Lower lobe of right lung (tissue), 2 donors: ENCODE data around the gene INAFM1. TPM values are rescaled to one million over a fixed set of nuclear protein-coding genes. Genes with fewer than 3 reads are reported as not detected.
"Not testable (repeated sequence)": the region's sequence is repeated elsewhere in the genome, so short reads cannot be mapped to it uniquely, and the experiment has no call there.

Experiments
- ATAC-seq, 2 donors: fragments of 200-7000 bp; cut with Tn5 transposase; one replicate each; pipeline ENCODE4 v1.9.1; 2020 to 2022; ENCODE audit warnings: mild to moderate bottlenecking in 2 of 2, moderate library complexity in 2 of 2
- DNase-seq: peaks from one replicate; pipeline ENCODE4 v3.0.0-alpha.2; 2020
- H3K27ac ChIP-seq: fragments of 200-600 bp; one replicate; pipeline ENCODE4 v1.8.0; 2022
- H3K27me3 ChIP-seq: fragments of 200-600 bp; one replicate; pipeline ENCODE4 v1.8.0; 2022; ENCODE audit warnings: low read depth
- H3K36me3 ChIP-seq: fragments of 200-600 bp; one replicate; pipeline ENCODE4 v1.8.0; 2022; ENCODE audit warnings: mild to moderate bottlenecking
- H3K4me1 ChIP-seq: fragments of 200-600 bp; one replicate; pipeline ENCODE4 v1.8.0; 2022
- H3K4me3 ChIP-seq: fragments of 200-600 bp; one replicate; pipeline ENCODE4 v1.8.0; 2022; ENCODE audit warnings: mild to moderate bottlenecking
- H3K9me3 ChIP-seq: fragments of 200-600 bp; one replicate; pipeline ENCODE4 v1.8.0; 2022
- intact Hi-C: fragments of 100-400 bp; cut with DNase I; formaldehyde crosslinking; loops from one replicate; pipeline ENCODE4 v1.11.0; 2022
- total RNA-seq: library from RNA; stranded (reverse); fragmentation: NEBNext Ultra II Directional; extraction: Animal tissue kit (Norgen Biotek cat#: 25700); gene quantifications from one replicate; pipeline ENCODE4 v1.2.1, GENCODE V29; 2021
- TF ChIP-seq, protein P1 (sequence below): fragments of 200-600 bp; IDR thresholded peaks from one replicate; pipeline ENCODE4 v1.8.0; 2022; ENCODE audit warnings: antibody characterized with exemption, mild to moderate bottlenecking
- donor health status: DM: no; HTN: yes; CAD: no; lungs with severe emphysema.

The INAFM1 gene
- total RNA-seq, 1 donor from 2014 or later: 18.0 TPM

DNA sequence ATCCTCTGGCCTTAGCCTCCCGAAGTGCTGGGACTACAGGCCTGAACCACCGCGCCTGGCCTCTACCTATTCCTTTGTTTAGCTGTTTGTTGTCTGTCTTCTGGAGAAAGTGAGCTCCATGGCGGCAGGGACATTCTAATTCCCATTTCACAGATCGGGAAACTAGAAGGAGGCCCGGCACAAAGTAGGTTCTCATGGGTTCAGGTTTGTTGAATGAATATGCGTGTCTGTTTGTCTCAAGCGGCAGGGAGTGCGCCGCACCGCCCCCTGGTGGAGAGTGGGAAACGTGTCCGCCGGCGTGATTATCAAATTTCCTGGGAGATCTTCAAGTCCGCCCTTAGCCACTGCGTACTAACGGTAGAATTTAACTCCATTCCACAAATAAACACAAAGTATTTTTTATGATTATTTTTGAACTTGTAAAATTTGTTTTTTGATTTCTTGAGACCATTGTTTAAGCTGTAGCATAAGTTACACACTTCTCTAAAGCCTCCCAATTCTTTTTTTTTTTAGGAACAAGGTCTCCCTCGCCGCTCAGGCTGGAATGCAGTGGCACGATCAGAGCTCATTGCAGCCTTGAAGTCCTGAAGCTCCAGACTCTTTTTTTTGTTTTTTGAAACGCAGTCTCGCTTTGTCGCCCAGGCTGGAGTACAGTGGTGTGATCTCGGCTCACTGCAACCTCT is 27.2 kb upstream of the INAFM1 start:
- intact Hi-C loops: no loop called here
- H3K9me3 ChIP-seq: no peaks in the 10 kb centered on the region
- H3K27me3 ChIP-seq: no peaks in the 10 kb centered on the region
- DNase-seq: peak; percentile 87
- H3K4me1 ChIP-seq: peaks cover 30% of the 10 kb centered on the region
- H3K27ac ChIP-seq: no peak overlapping the region
- ATAC-seq: peak; percentile 25 to 53
- TF ChIP-seq, protein P1, sequence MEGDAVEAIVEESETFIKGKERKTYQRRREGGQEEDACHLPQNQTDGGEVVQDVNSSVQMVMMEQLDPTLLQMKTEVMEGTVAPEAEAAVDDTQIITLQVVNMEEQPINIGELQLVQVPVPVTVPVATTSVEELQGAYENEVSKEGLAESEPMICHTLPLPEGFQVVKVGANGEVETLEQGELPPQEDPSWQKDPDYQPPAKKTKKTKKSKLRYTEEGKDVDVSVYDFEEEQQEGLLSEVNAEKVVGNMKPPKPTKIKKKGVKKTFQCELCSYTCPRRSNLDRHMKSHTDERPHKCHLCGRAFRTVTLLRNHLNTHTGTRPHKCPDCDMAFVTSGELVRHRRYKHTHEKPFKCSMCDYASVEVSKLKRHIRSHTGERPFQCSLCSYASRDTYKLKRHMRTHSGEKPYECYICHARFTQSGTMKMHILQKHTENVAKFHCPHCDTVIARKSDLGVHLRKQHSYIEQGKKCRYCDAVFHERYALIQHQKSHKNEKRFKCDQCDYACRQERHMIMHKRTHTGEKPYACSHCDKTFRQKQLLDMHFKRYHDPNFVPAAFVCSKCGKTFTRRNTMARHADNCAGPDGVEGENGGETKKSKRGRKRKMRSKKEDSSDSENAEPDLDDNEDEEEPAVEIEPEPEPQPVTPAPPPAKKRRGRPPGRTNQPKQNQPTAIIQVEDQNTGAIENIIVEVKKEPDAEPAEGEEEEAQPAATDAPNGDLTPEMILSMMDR: peak; percentile 94
- H3K4me3 ChIP-seq: no peak overlapping the region
- no peaks in the 10 kb centered on the region for H3K36me3 ChIP-seq

DNA sequence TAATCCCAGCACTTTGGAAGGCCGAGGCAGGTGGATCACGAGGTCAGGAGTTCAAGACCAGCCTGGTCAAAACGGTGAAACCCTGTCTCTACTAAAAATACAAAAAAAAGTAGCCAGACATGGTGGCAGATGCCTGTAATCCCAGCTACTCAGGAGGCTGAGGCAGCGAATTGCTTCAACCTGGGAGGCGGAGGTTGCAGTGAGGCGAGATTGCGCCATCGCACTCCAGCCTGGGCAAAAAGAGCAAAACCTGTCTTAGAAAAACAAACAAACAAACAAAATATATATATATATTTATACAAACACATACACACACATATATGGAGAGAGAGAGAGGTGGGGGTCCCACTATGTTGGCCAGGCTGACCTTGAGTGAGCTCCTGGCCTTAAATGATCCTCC is 21.7 kb upstream of the INAFM1 start:
- H3K9me3 ChIP-seq, DNase-seq, intact Hi-C loops, H3K4me3 ChIP-seq, ATAC-seq, H3K27ac ChIP-seq, H3K36me3 ChIP-seq, H3K27me3 ChIP-seq: not testable (repeated sequence)
- peaks cover 12% of the 10 kb centered on the region for H3K4me1 ChIP-seq

DNA sequence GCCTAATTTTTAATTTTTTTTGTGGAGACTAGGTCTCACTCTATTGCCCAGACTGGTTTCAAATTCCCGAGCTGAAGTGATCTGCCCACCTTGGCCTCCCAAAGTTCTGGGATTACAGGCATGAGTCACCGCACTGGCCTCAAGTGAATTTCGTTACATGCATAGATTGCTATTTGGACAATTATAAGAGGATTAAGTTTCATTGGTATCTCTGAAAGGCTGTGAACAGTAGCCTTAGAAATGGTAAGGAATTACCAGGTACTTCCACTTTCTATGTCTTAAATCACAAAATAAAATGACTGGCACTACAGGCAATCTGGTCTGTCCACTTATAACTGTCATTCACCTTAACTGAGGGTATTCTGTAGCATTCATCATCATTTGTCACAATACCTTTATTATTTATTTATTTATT is 21.2 kb upstream of the INAFM1 start:
- no peak overlapping the region for H3K27ac ChIP-seq
- TF ChIP-seq, protein P1: no peak
- ATAC-seq: no peak
- H3K36me3 ChIP-seq: peaks cover 3% of the 10 kb centered on the region
- H3K4me3 ChIP-seq: no peak overlapping the region
- no peaks in the 10 kb centered on the region for H3K9me3 ChIP-seq
- H3K4me1 ChIP-seq: peaks cover 16% of the 10 kb centered on the region
- no peaks in the 10 kb centered on the region for H3K27me3 ChIP-seq
- DNase-seq: no peak
- intact Hi-C loops: no loop called here

DNA sequence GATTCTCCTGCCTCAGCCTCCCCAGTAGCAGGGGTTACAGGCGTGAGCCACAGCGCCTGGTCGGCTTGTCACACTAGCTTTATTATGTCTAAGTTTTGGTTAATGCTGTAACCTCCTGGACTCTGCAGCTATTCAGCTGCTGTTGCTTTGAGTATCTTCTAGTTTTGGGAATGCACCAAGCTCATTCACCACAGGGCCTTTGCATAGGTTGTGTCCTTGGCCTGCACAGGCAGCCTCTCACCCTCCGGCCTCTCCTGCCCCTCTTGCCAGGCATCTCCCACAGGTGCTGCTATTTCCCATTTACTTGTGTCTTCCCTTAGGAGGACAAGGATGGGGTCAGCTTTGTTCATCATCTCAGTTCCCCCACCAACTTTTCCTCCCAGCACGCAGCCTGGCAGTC is 20.7 kb upstream of the INAFM1 start:
- DNase-seq: no peak
- TF ChIP-seq, protein P1: no peak
- Histone ChIP-seq H3K27ac (no peak overlapping the region), H3K36me3 (peaks cover 8% of the 10 kb centered on the region), H3K4me3 (no peak overlapping the region), H3K4me1 (peaks cover 21% of the 10 kb centered on the region), H3K27me3 (no peaks in the 10 kb centered on the region), H3K9me3 (no peaks in the 10 kb centered on the region)
- no peak for ATAC-seq
- intact Hi-C loops: no loop called here

DNA sequence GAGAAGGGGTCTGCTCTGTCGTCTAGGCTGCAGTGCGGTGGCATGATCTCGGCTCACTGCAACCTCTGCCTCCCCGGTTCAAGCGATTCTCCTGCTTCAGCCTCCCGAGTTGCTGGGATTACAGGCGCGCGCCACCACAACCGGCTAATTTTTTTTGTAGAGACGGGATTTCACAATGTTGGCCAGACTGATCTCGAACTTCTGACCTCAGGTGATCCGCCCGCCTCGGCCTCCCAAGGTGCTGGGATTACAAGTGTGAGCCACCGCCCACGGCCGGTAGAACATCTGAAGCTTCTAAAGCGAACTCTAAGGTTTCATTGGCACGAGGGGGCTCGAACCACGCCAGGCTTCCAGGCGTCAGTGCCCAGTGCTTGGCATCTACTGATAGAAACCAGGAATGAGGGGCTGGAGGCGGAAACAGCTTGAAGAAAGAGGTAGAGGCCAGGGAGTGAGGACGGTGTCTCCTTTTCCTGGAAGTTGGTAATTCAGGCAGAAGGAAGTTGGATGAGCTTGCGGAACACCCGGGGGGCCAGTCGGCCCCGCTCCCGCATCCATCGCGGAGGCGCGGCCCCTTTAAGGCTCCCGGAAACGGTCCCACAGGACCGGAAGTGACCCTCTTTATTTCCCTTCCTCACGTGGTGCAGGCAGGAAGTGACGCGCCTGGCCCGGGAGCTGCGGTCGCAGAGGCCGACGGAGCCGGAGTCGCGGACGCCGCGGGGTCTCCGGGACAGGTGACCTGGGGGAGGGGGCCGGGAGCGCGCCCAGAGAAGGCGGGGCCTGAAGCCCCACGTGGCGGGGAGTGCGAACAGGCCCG is 18.6 kb upstream of the INAFM1 start, which contains the start of gene CCDC9:
Gene CCDC9, plus strand, starts transcription at position 647 of the 814 bp plus-strand sequence. CDS start 1,876 bp downstream, outside the sequence.
- intact Hi-C loops: no loop called here
- H3K9me3 ChIP-seq: no peaks in the 10 kb centered on the region
- ATAC-seq (peak; percentile 72 to 80), DNase-seq (peak; percentile 98)
- no peaks in the 10 kb centered on the region for H3K27me3 ChIP-seq
- peak within 1 kb of the TSS; percentile 57 for H3K4me3 ChIP-seq
- H3K4me1 ChIP-seq: peaks cover 25% of the 10 kb centered on the region
- peak within 1 kb of the TSS; percentile 89 for H3K27ac ChIP-seq
- H3K36me3 ChIP-seq: peaks cover 29% of the 10 kb centered on the region
- TF ChIP-seq, protein P1: no peak
